Caki2 (cell line): ENCODE measurements around the gene MARK3. TPM values are rescaled to one million over a fixed set of nuclear protein-coding genes. Genes with fewer than 3 reads are reported as not detected.

Source experiments
- DNase-seq: peaks from one replicate; pipeline ENCODE4 v3.0.0-alpha.2; 2015; ENCODE audit warnings: low read depth
- in situ Hi-C: cut with HindIII; loops from 2 replicates; pipeline ENCODE4 v1.10.0; 2016; ENCODE audit warnings: low sequenced_read_pairs, low pct_unique_long_range_greater_than_20kb, mixed read lengths
- total RNA-seq: library from RNA; depleted of rRNA; stranded (reverse); fragments of >200 nt; shearing (Covaris generic); gene quantifications from 2 replicates; pipeline ENCODE4 v1.2.3, GENCODE V29; 2014; ENCODE audit warnings: low replicate concordance

The MARK3 gene
- total RNA-seq, 1 experiment from 2014 or later = 17.8 TPM

- DNase-seq = no peak
- in situ Hi-C loops = no loop called here
Observed at GRCh38 chr14:103526247-103526913, 141.2 kb downstream of the MARK3 start.

- DNase-seq = no peak
- in situ Hi-C loops = no loop called here
Observed at GRCh38 chr14:103526914-103527248, 141.7 kb downstream of the MARK3 start.

GRCh38 chr14:103527408-103528145 lies 142.4 kb downstream of the MARK3 start:
- DNase-seq = no peak
- in situ Hi-C loops = no loop called here

GRCh38 chr14:103528146-103528586 lies 143.0 kb downstream of the MARK3 start:
- in situ Hi-C loops = no loop called here
- no peak for DNase-seq

GRCh38 chr14:103528587-103529382 lies 143.6 kb downstream of the MARK3 start, which contains the start of gene TRMT61A:
Gene TRMT61A (plus strand): TSS chr14:103529196. CDS start chr14:103529979, 783 bp downstream.
- DNase-seq = peak; percentile 61

GRCh38 chr14:103529383-103530365 lies 144.5 kb downstream of the MARK3 start:
- in situ Hi-C loops = no loop called here
- no peak for DNase-seq

More at GRCh38 chr14:103528587-103529382, 143.6 kb downstream of the MARK3 start, which contains the start of gene TRMT61A:
- in situ Hi-C loops = no loop called here

GRCh38 chr14:103530390-103530789 lies 145.2 kb downstream of the MARK3 start:
- no peak for DNase-seq
- in situ Hi-C loops = no loop called here

GRCh38 chr14:103530831-103531230 lies 145.6 kb downstream of the MARK3 start:
- in situ Hi-C loops = no loop called here
- DNase-seq = no peak

GRCh38 chr14:103531421-103532215 lies 146.4 kb downstream of the MARK3 start:
- DNase-seq = no peak
- in situ Hi-C loops = no loop called here

- in situ Hi-C loops = no loop called here
- DNase-seq = no peak
Observed at GRCh38 chr14:103532216-103533136, 147.3 kb downstream of the MARK3 start.

- in situ Hi-C loops = no loop called here
- no peak for DNase-seq
Observed at GRCh38 chr14:103533137-103533998, 148.2 kb downstream of the MARK3 start.

- in situ Hi-C loops = no loop called here
- no peak for DNase-seq
Observed at GRCh38 chr14:103533999-103534575, 148.9 kb downstream of the MARK3 start.

- in situ Hi-C loops = no loop called here
- no peak for DNase-seq
Observed at GRCh38 chr14:103534576-103535061, 149.4 kb downstream of the MARK3 start.

GRCh38 chr14:103535081-103535890 lies 150.1 kb downstream of the MARK3 start:
- no peak for DNase-seq
- in situ Hi-C loops = no loop called here
